ENCODE measurements around the gene SF3A2.
"Not testable (repeated sequence)": the region's sequence is repeated elsewhere in the genome, so short reads cannot be mapped to it uniquely, and the experiment has no call there.

SF3A2 gene

DNA sequence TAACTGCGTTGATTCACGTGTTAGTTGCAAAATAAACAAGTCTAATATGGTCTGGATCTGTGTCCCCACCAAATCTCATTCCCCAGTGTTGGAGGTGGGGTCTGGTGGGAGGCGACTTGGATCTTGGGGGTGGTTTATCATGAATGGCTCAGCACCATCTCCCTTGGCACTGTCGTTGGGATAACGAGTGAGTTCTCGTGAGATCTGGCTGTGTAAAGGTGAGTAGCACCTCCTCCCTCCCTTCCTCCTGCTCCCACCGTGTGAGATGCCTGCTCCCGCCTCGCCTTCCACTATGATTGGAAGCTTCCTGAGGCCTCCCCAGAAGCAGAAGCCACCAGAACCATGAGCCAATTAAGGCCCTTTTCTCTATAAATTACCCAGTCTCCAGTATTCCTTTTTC lies 40.5 kb downstream of the SF3A2 start:
- DNase-seq: no peak

- no peak for DNase-seq
Observed at GRCh38 chr19:2278459-2279158, 42.0 kb downstream of the SF3A2 start.

- no peak for DNase-seq
Observed at GRCh38 chr19:2280633-2281264, 44.1 kb downstream of the SF3A2 start.

DNA sequence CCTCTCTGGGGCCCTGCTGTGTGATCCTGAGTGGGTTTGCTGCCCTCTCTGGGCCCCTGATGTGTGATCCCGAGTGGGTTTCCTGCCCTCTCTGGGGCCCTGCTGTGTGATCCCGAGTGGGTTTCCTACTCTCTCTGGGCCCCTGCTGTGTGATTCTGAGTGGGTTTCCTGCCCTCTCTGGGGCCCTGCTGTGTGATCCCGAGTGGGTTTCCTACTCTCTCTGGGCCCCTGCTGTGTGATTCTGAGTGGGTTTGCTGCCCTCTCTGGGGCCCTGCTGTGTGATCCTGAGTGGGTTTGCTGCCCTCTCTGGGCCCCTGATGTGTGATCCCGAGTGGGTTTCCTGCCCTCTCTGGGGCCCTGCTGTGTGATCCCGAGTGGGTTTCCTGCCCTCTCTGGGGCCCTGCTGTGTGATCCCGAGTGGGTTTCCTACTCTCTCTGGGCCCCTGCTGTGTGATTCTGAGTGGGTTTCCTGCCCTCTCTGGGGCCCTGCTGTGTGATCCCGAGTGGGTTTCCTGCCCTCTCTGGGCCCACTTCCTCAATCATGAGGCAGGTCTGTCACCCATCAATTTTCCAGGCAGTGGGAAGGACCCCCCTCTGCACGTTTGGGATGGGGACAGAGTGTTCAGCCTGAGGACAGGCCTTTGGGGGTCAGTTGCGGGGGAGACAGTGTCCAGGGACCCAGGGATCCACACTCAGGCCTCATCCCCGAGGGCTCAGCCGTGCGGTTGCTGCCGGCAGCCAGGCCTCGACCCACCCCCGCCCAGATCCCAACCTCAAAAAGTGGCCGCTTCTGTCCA lies 44.8 kb downstream of the SF3A2 start:
- not testable (repeated sequence) for DNase-seq

DNA sequence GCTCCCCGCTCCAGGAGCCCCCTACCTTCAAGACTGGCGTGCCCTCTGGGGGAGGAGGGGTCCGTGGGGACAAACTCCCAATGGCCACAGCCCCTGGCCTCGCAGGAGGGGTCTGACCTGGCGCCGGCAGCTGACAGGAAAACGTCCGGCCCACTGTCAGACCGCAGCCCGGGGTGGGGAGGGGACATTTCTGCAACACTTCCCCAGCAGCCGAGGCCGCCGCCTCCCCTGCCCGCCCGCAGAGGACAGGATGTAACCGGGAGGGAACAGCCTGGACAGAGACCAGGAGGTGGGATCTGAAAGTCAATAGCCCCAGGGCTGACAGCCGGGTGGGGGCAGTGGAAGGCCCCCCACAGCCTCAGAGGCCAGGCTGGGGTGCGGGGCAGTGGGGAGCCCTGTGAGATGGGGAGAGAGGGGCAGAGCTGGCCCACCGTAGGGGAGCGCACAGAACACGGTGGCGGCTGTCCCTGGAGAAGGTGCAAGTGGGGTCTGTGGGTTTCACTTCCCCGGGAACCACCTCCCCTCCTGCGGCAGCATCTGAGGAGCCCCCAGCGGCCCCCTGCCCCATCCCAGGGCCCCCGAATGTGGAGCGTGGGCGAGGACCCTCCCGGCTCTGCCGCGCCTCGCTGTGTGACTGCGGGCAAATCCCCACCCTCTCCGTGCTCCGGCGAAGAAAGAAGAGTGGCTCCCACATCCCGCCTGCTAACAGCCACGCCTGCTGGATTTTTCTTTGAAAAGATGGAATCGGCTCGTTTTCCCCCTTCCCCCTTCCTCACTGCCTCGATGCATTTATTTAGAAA lies 45.6 kb downstream of the SF3A2 start, which contains the start of gene PEAK3:
Gene PEAK3 (minus strand): TSS at position 114 of the 800 bp plus-strand sequence. CDS start 1,244 bp downstream, outside the sequence.
- DNase-seq: peak; percentile 58

- DNase-seq: no peak
Observed at GRCh38 chr19:2282862-2283237, 46.2 kb downstream of the SF3A2 start.

- DNase-seq: no peak
Observed at GRCh38 chr19:2283835-2284507, 47.3 kb downstream of the SF3A2 start.

GRCh38 chr19:2286402-2287140 lies 49.9 kb downstream of the SF3A2 start:
- no peak for DNase-seq

- no peak for DNase-seq
Observed at GRCh38 chr19:2287585-2288337, 51.1 kb downstream of the SF3A2 start.

DNA sequence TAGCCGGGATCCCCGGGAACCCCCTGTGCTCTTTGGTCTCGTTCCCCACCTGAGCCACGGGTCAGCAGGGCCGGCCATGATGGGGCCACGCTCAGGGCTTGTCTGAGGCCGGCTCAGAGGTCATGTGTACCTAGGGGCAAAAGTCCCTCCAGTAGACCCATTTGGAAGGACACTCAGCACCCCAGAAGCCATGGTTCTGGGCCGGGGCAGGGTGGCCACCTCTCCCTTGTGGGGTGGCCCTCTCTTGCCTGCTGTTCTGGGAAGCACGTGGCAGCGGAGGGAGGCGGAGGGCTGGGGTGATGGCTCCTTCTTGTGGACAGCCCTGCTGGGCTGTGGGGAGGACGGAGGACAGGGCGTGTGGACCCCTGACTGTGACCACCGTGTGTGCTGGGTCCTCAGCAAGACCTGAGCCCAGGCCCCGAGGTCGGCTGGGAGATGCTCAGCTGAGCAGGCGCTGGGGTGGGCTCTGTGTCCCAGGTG lies 51.8 kb downstream of the SF3A2 start:
- DNase-seq: no peak

- DNase-seq: no peak
Observed at GRCh38 chr19:2288818-2289713, 52.4 kb downstream of the SF3A2 start.

DNA sequence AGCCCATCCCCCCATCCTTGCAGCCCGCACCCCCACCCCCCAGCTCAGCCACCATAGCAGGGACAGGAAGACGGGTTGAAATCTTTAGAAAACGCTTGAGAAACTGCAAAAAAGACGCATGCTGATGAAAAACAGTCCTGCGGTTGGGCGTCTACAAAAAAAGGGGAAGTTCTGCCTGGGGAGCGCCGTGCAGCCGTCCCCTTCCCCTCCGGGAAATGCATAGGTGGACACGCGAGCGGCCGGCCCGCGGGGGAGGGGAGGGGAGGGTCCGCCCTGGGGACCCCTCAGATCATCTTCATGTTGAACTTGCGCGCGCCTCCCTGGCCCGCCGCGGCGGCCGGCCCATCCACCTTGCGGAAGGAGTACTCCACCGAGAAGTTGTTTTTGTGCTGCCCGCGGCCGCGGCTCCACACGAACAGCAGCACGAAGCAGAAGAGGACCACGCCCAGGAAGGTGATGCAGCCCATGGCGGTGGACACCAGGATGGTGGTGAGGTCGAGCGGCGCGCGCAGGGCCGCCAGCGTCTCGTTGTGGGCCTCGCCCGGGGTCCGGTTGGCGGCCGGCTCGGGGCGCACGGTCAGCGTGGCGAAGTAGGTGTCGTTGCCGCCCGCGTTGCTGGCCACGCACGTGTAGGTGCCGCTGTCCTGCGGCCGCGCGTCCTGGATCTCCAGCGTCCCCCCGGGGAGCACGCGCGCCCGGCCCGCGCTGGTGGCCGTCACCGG lies 53.3 kb downstream of the SF3A2 start:
- peak; percentile 73 for DNase-seq

DNA sequence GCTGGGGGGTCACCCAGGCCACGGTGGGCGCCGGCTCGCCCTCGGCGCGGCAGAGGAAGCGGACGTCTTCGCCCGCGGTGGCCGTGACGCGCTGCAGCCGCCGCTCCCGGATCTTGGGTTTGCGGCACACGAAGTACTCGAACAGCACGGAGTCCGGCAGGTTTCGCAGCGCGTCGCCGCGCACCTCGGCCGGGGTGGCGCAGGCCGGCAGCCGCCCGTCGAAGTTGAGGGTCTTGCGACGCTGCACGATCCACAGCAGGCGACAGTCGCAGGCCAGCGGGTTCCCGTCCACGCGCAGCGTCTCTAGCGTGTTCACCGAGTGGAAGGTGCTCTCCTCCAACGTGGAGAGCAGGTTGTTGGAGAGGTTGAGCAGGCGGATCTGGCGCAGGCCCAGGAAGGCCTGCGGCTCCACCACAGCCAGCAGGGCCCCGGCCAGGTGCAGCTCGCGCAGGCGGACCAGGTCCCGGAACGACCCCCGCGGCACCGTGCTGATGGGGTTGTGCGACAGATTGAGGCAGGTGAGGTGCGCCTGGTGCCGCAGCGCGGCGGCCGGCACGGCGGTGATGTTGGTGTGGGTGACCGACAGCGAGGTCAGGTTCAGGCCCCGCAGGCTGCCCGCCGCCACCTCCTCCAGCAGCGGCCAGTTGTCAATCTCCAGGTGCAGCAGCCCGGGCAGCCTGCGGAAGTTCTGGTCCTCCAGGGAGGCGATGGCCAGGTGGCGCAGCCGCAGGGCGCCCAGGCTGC lies 54.0 kb downstream of the SF3A2 start:
- DNase-seq: no peak

GRCh38 chr19:2291185-2291751 lies 54.6 kb downstream of the SF3A2 start:
- DNase-seq: no peak

- no peak for DNase-seq
Observed at GRCh38 chr19:2294687-2295335, 58.2 kb downstream of the SF3A2 start.

DNA sequence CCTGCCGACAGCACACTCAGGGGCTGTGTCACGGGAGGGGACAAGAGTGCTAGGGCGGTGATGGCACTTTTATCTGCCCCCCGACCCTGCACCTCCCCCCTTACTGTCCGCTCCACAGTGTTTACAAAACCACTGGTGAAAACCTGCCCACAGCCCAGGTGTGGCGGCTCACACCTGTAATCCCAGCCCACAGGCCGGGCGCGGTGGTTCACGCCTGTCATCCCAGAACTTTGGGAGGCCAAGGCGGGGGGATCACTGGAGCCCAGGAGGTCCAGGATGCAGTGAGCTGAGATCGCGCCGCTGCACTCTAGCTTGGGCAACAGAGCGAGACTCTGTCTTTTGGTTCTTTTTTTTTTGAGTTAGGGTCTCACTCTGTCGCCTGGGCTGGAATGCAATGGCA lies 59.5 kb downstream of the SF3A2 start:
- no peak for DNase-seq
